Breast epithelium (tissue), 3 donors: ENCODE measurements around the gene TMEM179.

Experiments used
- CTCF ChIP-seq, 3 donors: fragments of 450-650 bp; IDR thresholded peaks; one replicate each; pipeline ENCODE4 v1.5.1; 2016 to 2017; ENCODE audit warnings: antibody characterized with exemption in 3 of 3, mild to moderate bottlenecking in 3 of 3, moderate library complexity in 3 of 3
- POLR2A ChIP-seq: fragments of 450-650 bp; IDR thresholded peaks from one replicate; pipeline ENCODE4 v1.6.1; 2016; ENCODE audit warnings: antibody characterized with exemption, mild to moderate bottlenecking, moderate library complexity
- POLR2AphosphoS5 ChIP-seq, 3 donors: sonication (generic); formaldehyde crosslinking; IDR thresholded peaks; one replicate each; pipeline ENCODE4 v1.6.1; 2017; ENCODE audit warnings: antibody characterized with exemption in 3 of 3

DNA sequence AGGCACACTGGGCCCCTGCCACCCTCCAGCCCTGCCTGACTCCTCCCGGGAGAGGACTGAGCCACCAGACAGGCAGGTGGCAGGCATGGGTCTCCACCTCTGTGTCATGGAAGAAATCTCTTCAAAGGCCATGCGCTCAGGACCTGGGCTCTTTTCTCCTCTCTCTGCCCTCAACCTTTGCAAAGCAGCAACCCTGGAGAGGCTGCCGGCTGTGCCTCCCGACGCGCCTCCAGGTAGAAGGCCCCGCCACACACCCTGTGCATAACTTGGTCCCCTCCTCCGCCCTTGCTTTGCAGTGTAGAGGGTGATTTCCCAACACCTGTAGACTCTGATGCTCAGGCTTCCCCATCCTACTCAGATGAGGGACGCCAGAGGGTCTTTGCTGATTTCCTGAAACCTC is 28.2 kb upstream of the TMEM179 start:
- TF ChIP-seq CTCF (IDR thresholded peaks at IDR 0.05) (no peak), POLR2A (no peak), POLR2AphosphoS5 (IDR thresholded peaks at IDR 0.05) (no peak)
